Measurements from ENCODE around the gene ACOT7. TPM values are rescaled to one million over a fixed set of nuclear protein-coding genes. Genes with fewer than 3 reads are reported as not detected.
"Not testable (repeated sequence)": the region's sequence is repeated elsewhere in the genome, so short reads cannot be mapped to it uniquely, and the experiment has no call there.

Gene ACOT7
- total and polyA plus RNA-seq, 5 donors = 5.9 to 9.5 (median 7.5) TPM

DNA sequence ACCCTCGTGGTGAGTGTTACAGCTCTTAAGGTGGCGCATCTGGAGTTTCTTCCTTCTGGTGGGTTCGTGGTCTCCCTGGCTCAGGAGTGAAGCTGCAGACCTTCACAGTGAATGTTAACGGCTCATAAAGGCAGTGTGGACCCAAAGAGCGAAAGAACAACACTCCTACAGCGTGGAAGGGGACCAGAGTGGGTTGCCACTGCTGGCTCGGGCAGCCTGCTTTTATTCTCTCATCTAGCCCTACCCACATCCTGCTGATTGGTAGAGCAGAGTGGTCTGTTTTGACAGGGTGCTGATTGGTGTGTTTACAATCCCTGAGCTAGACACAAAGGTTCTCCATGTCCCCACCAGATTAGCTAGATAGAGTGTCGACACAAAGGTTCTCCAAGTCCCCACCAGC is 1.6 kb upstream of the ACOT7 start:
- ATAC-seq; H3K27ac ChIP-seq (ENCODE audit: low read length); H3K27me3 ChIP-seq (ENCODE audit: control insufficient read depth, insufficient read depth); H3K4me1 ChIP-seq (ENCODE audit: control insufficient read depth, insufficient read depth, low read length); H3K9me3 ChIP-seq (ENCODE audit: control insufficient read depth, low read length); H3K4me3 ChIP-seq (ENCODE audit: low read length); DNase-seq; intact Hi-C loops (cut with DNase I): not testable (repeated sequence)
- WGBS = 92% methylated on average over 8 of the region's 8 CpGs

DNA sequence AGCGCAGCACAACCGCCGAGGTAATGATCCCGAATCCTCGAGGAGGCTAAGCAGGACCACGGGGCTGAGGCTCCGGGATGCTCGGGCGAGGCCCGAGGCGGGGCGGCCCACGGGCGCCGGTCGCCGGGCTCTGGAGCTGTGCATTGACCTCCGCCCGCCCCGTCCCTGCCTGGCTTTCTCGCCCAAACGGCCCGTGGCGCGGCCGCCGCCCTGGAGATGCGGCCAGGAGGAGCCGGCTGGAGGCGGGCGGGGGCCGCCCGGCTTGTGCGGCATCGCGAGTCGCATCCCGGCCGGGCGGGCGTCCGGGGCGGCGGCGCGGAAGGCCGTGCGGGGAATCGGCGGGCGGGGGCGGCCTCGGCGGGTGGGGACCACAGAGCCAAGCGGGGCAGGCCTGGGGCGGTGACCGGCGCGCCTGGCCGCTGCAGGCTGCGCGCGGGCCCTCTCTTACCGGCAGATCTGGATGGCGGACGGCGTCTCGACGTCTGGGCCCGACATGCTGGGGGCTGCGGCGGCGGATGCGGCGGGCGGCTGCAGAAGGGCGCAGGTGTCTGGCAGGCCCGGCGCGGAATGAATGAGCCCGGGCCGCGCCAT is 663 bp downstream of the ACOT7 start:
- H3K27ac ChIP-seq (ENCODE audit: low read length) = peak overlapping the region; percentile 82
- ATAC-seq (peak; percentile 12 to 44), DNase-seq (no peak)
- H3K4me3 ChIP-seq (ENCODE audit: low read length) = peak overlapping the region; percentile 95
- H3K4me1 ChIP-seq (ENCODE audit: control insufficient read depth, insufficient read depth, low read length) = no peaks in the 10 kb centered on the region
- WGBS = 1% methylated on average over 83 of the region's 83 CpGs
- intact Hi-C loops (cut with DNase I) = no loop called here
- H3K27me3 ChIP-seq (ENCODE audit: control insufficient read depth, insufficient read depth) = no peaks in the 10 kb centered on the region
- H3K9me3 ChIP-seq (ENCODE audit: control insufficient read depth, low read length) = no peaks in the 10 kb centered on the region

- H3K27me3 ChIP-seq (ENCODE audit: control insufficient read depth, insufficient read depth) = no peaks in the 10 kb centered on the region
- DNase-seq (no peak), ATAC-seq (no peak)
- H3K9me3 ChIP-seq (ENCODE audit: control insufficient read depth, low read length) = no peaks in the 10 kb centered on the region
- WGBS = 47% methylated on average over 16 of the region's 16 CpGs
- peak overlapping the region; percentile 95 for H3K4me3 ChIP-seq (ENCODE audit: low read length)
- intact Hi-C loops (cut with DNase I) = no loop called here
- no peak overlapping the region for H3K27ac ChIP-seq (ENCODE audit: low read length)
- H3K4me1 ChIP-seq (ENCODE audit: control insufficient read depth, insufficient read depth, low read length) = no peaks in the 10 kb centered on the region
Observed at GRCh38 chr1:6391951-6392808, 1.4 kb downstream of the ACOT7 start.

GRCh38 chr1:6389971-6390370 is 3.6 kb downstream of the ACOT7 start:
- WGBS = 96% methylated on average over 9 of the region's 9 CpGs
- Histone ChIP-seq H3K4me1 (ENCODE audit: control insufficient read depth, insufficient read depth, low read length) (no peaks in the 10 kb centered on the region), H3K4me3 (ENCODE audit: low read length) (no peak overlapping the region), H3K27ac (ENCODE audit: low read length) (no peak overlapping the region), H3K27me3 (ENCODE audit: control insufficient read depth, insufficient read depth) (no peaks in the 10 kb centered on the region), H3K9me3 (ENCODE audit: control insufficient read depth, low read length) (no peaks in the 10 kb centered on the region)
- intact Hi-C loops (cut with DNase I) = no loop called here
- DNase-seq = no peak
- no peak for ATAC-seq

DNA sequence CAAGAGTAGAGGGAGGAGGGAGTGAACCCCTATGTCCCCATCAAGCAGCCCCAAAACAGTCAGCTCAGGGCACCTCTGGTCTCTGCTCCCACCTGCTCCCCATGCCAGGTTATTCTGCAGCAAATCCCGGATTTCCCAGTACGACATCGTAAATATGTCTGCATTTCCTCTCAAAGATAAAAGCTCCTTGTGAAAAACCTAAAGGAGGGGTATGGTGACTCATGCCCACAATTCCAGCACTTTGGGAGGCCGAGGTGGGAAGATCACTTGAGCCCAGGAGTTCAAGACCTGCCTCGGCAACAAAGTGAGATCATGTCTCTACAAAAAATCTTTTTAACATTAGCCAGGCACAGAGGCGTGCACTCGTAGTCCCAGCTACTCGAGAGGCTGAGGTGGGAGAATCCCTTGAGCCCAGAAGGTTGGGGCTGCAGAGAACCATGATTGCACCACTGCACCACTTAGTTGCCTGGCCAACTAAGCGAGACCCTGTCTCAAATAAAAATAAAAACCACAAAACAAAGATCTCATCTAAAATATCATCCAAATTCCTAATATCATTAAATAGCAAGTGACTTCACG is 7.1 kb downstream of the ACOT7 start:
- H3K4me3 ChIP-seq (ENCODE audit: low read length) = no peak overlapping the region
- intact Hi-C loops (cut with DNase I) = no loop called here
- WGBS = 80% methylated on average over 10 of the region's 10 CpGs
- no peak for DNase-seq
- no peaks in the 10 kb centered on the region for H3K4me1 ChIP-seq (ENCODE audit: control insufficient read depth, insufficient read depth, low read length)
- no peak for ATAC-seq
- H3K27ac ChIP-seq (ENCODE audit: low read length) = no peak overlapping the region
- H3K9me3 ChIP-seq (ENCODE audit: control insufficient read depth, low read length) = no peaks in the 10 kb centered on the region
- H3K27me3 ChIP-seq (ENCODE audit: control insufficient read depth, insufficient read depth) = no peaks in the 10 kb centered on the region

- ATAC-seq = peak; percentile 44 to 90
Observed at GRCh38 chr1:6385488-6386191, 7.9 kb downstream of the ACOT7 start.

GRCh38 chr1:6384962-6385361 is 8.6 kb downstream of the ACOT7 start:
- intact Hi-C loops (cut with DNase I) = no loop called here
- no peaks in the 10 kb centered on the region for H3K27me3 ChIP-seq (ENCODE audit: control insufficient read depth, insufficient read depth)
- H3K4me3 ChIP-seq (ENCODE audit: low read length) = no peak overlapping the region
- DNase-seq = no peak
- no peaks in the 10 kb centered on the region for H3K9me3 ChIP-seq (ENCODE audit: control insufficient read depth, low read length)
- ATAC-seq = peak; percentile 44 to 61
- WGBS = 58% methylated on average over 5 of the region's 5 CpGs
- H3K27ac ChIP-seq (ENCODE audit: low read length) = no peak overlapping the region
- H3K4me1 ChIP-seq (ENCODE audit: control insufficient read depth, insufficient read depth, low read length) = no peaks in the 10 kb centered on the region

More at GRCh38 chr1:6385488-6386191, 7.9 kb downstream of the ACOT7 start:
- DNase-seq = peak in 2 of 3 donors; percentile 43 to 55
- H3K27ac ChIP-seq (ENCODE audit: low read length) = no peak overlapping the region
- no peak overlapping the region for H3K4me3 ChIP-seq (ENCODE audit: low read length)
- 64% methylated on average over 22 of the region's 22 CpGs for WGBS
- H3K4me1 ChIP-seq (ENCODE audit: control insufficient read depth, insufficient read depth, low read length) = no peaks in the 10 kb centered on the region
- intact Hi-C loops (cut with DNase I) = no loop called here
- no peaks in the 10 kb centered on the region for H3K9me3 ChIP-seq (ENCODE audit: control insufficient read depth, low read length)
- H3K27me3 ChIP-seq (ENCODE audit: control insufficient read depth, insufficient read depth) = no peaks in the 10 kb centered on the region

DNA sequence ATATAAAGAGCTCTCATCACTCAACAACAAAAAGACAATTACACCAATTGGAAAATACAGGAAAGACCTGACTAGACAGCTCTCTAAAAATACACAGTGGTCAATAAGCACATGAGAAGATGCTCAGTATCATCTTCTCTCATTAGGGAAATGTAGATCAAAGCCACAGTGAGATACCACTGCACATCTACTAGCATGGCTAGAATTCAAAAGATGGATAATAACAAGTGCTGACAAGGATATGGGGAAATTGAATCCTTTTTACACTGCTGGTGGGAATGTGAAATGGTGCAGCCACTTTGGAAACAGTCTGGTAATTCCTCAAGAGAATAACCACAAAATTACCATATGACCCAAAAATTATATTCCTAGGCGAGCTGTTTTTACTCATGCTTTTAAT is 9.4 kb downstream of the ACOT7 start:
- H3K27ac ChIP-seq (ENCODE audit: low read length) = no peak overlapping the region
- no peaks in the 10 kb centered on the region for H3K4me1 ChIP-seq (ENCODE audit: control insufficient read depth, insufficient read depth, low read length)
- intact Hi-C loops (cut with DNase I) = no loop called here
- H3K4me3 ChIP-seq (ENCODE audit: low read length) = no peak overlapping the region
- H3K9me3 ChIP-seq (ENCODE audit: control insufficient read depth, low read length) = no peaks in the 10 kb centered on the region
- DNase-seq = no peak
- no peak for ATAC-seq
- no peaks in the 10 kb centered on the region for H3K27me3 ChIP-seq (ENCODE audit: control insufficient read depth, insufficient read depth)
- 98% methylated on average over 1 of the region's 1 CpG for WGBS

GRCh38 chr1:6380037-6380436 is 13.5 kb downstream of the ACOT7 start:
- Histone ChIP-seq H3K9me3 (ENCODE audit: control insufficient read depth, low read length) (no peaks in the 10 kb centered on the region), H3K27me3 (ENCODE audit: control insufficient read depth, insufficient read depth) (no peaks in the 10 kb centered on the region), H3K4me3 (ENCODE audit: low read length) (no peak overlapping the region), H3K27ac (ENCODE audit: low read length) (no peak overlapping the region), H3K4me1 (ENCODE audit: control insufficient read depth, insufficient read depth, low read length) (no peaks in the 10 kb centered on the region)
- 99% methylated on average over 7 of the region's 7 CpGs for WGBS
- intact Hi-C loops (cut with DNase I) = no loop called here
- ATAC-seq (no peak), DNase-seq (no peak)

GRCh38 chr1:6378096-6378746 is 15.3 kb downstream of the ACOT7 start:
- 62% methylated on average over 12 of the region's 12 CpGs for WGBS

More at GRCh38 chr1:6378096-6378746, 15.3 kb downstream of the ACOT7 start:
- Histone ChIP-seq H3K4me3 (ENCODE audit: low read length) (no peak overlapping the region), H3K27me3 (ENCODE audit: control insufficient read depth, insufficient read depth) (no peaks in the 10 kb centered on the region), H3K4me1 (ENCODE audit: control insufficient read depth, insufficient read depth, low read length) (no peaks in the 10 kb centered on the region), H3K27ac (ENCODE audit: low read length) (no peak overlapping the region), H3K9me3 (ENCODE audit: control insufficient read depth, low read length) (no peaks in the 10 kb centered on the region)
- ATAC-seq = no peak
- intact Hi-C loops (cut with DNase I) = no loop called here
- peak in 2 of 3 donors; percentile 3 to 26 for DNase-seq

Measured in right cardiac atrium (tissue), 5 donors.